Activated CD4-positive, CD25-positive, alpha-beta regulatory T cell treated with anti-CD3 and anti-CD28 coated beads, Interleukin-2, amount 50 U/mL, for 16 hours (primary cell): Measurements from ENCODE around the gene CTPS2.

Source experiments
- DNase-seq: peaks from one replicate; pipeline ENCODE4 v3.0.0-alpha.2; 2020; ENCODE audit warnings: low read depth, low spot score

The CTPS2 gene

DNA sequence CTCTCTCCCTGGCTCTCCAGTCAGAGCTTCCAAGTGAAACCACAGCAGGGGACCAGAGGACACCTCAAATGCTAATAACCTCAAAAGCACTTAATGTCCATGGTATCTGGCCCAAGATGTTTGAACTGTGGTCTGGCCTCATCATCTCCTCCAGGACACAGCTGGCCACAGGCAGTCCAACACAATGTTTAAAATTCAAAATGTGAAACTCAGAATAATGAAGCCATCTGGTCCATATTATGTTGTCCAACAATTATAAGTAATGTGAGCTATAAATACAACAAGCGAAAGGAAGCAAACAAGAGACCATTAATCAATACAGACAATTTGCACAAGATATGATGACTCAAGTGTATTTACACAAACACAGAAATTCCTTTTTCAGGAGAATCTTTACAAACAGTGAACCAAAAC, 153.3 kb downstream of the CTPS2 start:
- no peak for DNase-seq

DNA sequence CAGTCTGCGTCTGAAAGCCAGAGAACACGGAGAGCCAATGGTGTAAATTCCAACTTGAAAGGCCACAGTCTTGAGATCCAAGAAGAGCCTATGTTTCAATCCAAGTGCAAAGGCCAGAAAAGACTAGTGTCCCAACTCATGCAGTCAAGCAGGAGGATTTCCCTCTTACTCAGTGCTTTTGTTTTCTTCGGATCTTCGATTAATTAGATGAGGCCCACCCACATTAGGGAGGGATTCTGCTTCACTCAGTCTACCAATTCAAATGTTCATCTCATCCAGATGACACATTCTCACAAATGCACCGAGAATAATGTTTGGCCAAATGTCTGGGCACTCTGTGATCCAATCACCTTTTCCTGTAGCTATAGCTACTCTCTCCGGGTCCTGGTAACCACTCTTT, 154.0 kb downstream of the CTPS2 start:
- DNase-seq = no peak

DNA sequence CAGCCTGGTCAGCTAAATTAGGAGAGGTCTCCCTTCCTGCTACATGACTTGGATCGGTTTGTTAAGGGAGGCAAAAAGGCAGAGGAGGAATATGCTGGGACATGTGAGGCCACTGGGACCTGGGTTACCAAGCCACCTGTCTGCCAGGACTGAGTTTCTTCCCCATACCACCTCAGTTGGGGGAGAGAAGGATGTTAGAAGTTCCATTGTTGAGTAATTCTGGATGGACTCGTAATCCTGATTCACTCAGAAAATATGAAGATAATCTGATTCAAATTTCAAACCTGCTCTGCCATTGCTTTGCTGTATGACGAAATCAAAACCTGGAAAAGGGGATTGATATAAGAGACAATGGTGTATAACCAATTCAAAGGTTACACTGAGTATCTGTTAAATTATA, 159.9 kb downstream of the CTPS2 start:
- no peak for DNase-seq

DNA sequence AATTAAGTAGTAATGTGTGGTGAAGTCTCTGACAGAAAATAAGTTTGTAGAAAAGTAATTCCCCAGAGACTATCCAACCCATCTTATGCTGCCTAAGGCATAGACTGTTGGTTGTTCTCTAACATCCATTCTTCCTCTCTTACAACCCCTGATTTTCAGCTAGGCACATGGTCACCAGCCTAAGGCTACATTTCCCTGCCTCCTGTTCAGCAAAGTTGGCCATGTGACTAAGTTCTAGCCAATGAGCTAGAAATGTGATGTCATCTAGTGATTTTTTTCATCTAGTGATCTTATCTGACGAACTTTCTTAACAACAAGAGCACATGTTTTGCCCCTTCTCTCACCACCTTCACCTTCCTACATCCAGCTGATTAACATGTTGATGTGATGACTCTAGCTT, 164.8 kb downstream of the CTPS2 start:
- DNase-seq = no peak

DNA sequence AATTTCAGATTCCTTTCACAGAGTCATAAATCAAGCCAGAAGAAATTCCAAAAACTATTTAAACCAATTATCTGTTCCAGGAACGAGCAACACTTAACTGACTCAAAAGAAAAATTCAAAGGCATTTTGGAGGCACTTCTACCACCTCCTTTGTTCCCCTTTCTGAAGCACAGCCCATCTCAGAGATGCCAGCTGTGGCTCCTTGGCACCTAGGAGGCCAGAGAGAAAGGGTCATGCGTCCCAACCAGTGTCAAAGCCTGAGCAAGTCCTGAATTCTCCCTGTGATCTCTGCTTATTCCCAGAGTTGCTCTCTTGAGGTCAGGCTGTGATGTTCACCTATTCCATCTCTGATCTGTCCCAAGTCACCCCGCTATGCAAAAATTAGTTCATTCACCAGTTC, 167.5 kb downstream of the CTPS2 start:
- no peak for DNase-seq
